Activated CD8-positive, alpha-beta memory T cell treated with anti-CD3 and anti-CD28 coated beads for 24 hours (primary cell): ENCODE measurements around the gene DMGDH.

Experiments used
- DNase-seq: peaks from one replicate; pipeline ENCODE4 v3.0.0-alpha.2; 2020

The DMGDH gene

GRCh38 chr5:78971998-78972397 is 97.5 kb downstream of the DMGDH start:
- no peak for DNase-seq

- DNase-seq, result no peak
These were observed 100.7 kb downstream of the DMGDH start for GRCh38 chr5:78968781-78969180.

GRCh38 chr5:78964889-78965288 is 104.6 kb downstream of the DMGDH start:
- no peak for DNase-seq

GRCh38 chr5:78961743-78962142 is 107.7 kb downstream of the DMGDH start:
- DNase-seq, result no peak

GRCh38 chr5:78959767-78960166 is 109.7 kb downstream of the DMGDH start:
- DNase-seq, result no peak

GRCh38 chr5:78958672-78959445 is 110.6 kb downstream of the DMGDH start:
- DNase-seq, result no peak

- DNase-seq, result no peak
These were observed 112.6 kb downstream of the DMGDH start for GRCh38 chr5:78956901-78957300.

- no peak for DNase-seq
These were observed 116.2 kb downstream of the DMGDH start for GRCh38 chr5:78953092-78953800.
